DMS153 treated with DMSO at 0.1 percent for 48 hours (cell line): ENCODE results near the gene ITGAL.
"Not testable (repeated sequence)": the region's sequence is repeated elsewhere in the genome, so short reads cannot be mapped to it uniquely, and the experiment has no call there.

Experiments
- DNase-seq: peaks from one replicate; lab custom pipeline; 2025; ENCODE audit not compliant: unreplicated experiment; lab: John Stamatoyannopoulos, UW

Gene ITGAL

GRCh38 chr16:30525844-30526136 is 53.2 kb downstream of the ITGAL start:
- DNase-seq, result no peak

- DNase-seq, result no peak
Observed at GRCh38 chr16:30526137-30526822, 53.7 kb downstream of the ITGAL start, which contains the start of gene ZNF768. Gene ZNF768, minus strand, starts transcription at chr16:30526566. Its CDS starts 153 bp downstream, at chr16:30526413.

- DNase-seq, result peak; percentile 92
Observed at GRCh38 chr16:30526823-30527634, 54.5 kb downstream of the ITGAL start.

- DNase-seq, result peak; percentile 13
Observed at GRCh38 chr16:30527635-30528178, 55.2 kb downstream of the ITGAL start.

- DNase-seq, result no peak
Observed at GRCh38 chr16:30528799-30529457, 56.4 kb downstream of the ITGAL start.

- DNase-seq, result no peak
Observed at GRCh38 chr16:30530163-30531037, 57.9 kb downstream of the ITGAL start.

- DNase-seq, result no peak
Observed at GRCh38 chr16:30532285-30533145, 60.0 kb downstream of the ITGAL start.

- no peak for DNase-seq
Observed at GRCh38 chr16:30533146-30533522, 60.6 kb downstream of the ITGAL start.

- no peak for DNase-seq
Observed at GRCh38 chr16:30533748-30534367, 61.3 kb downstream of the ITGAL start.

- DNase-seq, result peak; percentile 66
Observed at GRCh38 chr16:30534368-30535105, 62.0 kb downstream of the ITGAL start, which contains the start of gene ZNF747. Gene ZNF747, minus strand, starts transcription at chr16:30534858. Its CDS starts 179 bp downstream, at chr16:30534679.

- DNase-seq, result no peak
Observed at GRCh38 chr16:30535106-30535776, 62.7 kb downstream of the ITGAL start.

- DNase-seq, result peak; percentile 66
Observed at GRCh38 chr16:30535777-30536190, 63.2 kb downstream of the ITGAL start.

GRCh38 chr16:30536391-30537024 is 64.0 kb downstream of the ITGAL start:
- not testable (repeated sequence) for DNase-seq

GRCh38 chr16:30539000-30539964 is 66.7 kb downstream of the ITGAL start:
- DNase-seq, result no peak

GRCh38 chr16:30539986-30540526 is 67.5 kb downstream of the ITGAL start:
- not testable (repeated sequence) for DNase-seq

GRCh38 chr16:30540916-30541464 is 68.4 kb downstream of the ITGAL start:
- DNase-seq, result not testable (repeated sequence)
